Suprapubic skin (tissue), 4 donors: ENCODE data around the gene ISL2. TPM values are rescaled to one million over a fixed set of nuclear protein-coding genes. Genes with fewer than 3 reads are reported as not detected.

Experiments used
- DNase-seq, 2 donors: peaks; one replicate each; pipeline ENCODE4 v3.0.0-alpha.2; 2019; ENCODE audit warnings: low spot score in 2 of 2
- H3K27ac ChIP-seq: fragments of 200-600 bp; sonication (generic); one replicate; pipeline ENCODE4 v1.5.1; 2019
- H3K27me3 ChIP-seq: fragments of 200-600 bp; sonication (generic); one replicate; pipeline ENCODE4 v1.5.1; 2019
- H3K36me3 ChIP-seq: fragments of 200-600 bp; sonication (generic); one replicate; pipeline ENCODE4 v1.5.1; 2019
- H3K4me1 ChIP-seq: fragments of 200-600 bp; sonication (generic); one replicate; pipeline ENCODE4 v1.5.1; 2019
- H3K4me3 ChIP-seq: fragments of 200-600 bp; sonication (generic); one replicate; pipeline ENCODE4 v1.5.1; 2019; ENCODE audit warnings: mild to moderate bottlenecking
- H3K9me3 ChIP-seq: fragments of 200-600 bp; sonication (generic); one replicate; pipeline ENCODE4 v1.5.1; 2019
- EP300 ChIP-seq: sonication (generic); formaldehyde crosslinking; IDR thresholded peaks from one replicate; pipeline ENCODE4 v1.6.1; 2017; ENCODE audit warnings: antibody characterized with exemption
- POLR2A ChIP-seq, 2 donors: fragments of 450-650 bp; IDR thresholded peaks; one replicate each; pipeline ENCODE4 v1.6.1; 2017; ENCODE audit warnings: antibody characterized with exemption in 2 of 2, mild to moderate bottlenecking in 2 of 2, moderate library complexity in 2 of 2
- POLR2AphosphoS5 ChIP-seq, 3 donors: sonication (generic); formaldehyde crosslinking; IDR thresholded peaks; one replicate each; pipeline ENCODE4 v1.6.1; 2017; ENCODE audit warnings: antibody characterized with exemption in 3 of 3
- WGBS: methylation state at CpG from one replicate; pipeline ENCODE4 v1.1.5; 2018; 5-methylcytosine and 5-hydroxymethylcytosine counted together
- total RNA-seq, 4 donors: library from RNA; depleted of rRNA; stranded (reverse); fragments of >200 nt; gene quantifications; one replicate each; pipeline ENCODE4 v1.1.0, GENCODE V29; 2016
- TF ChIP-seq, protein P1 (sequence below), 2 donors: fragments of 200-600 bp in 1 of 2; fragments of 450-650 bp in 1 of 2; sonication (generic) in 1 of 2; IDR thresholded peaks; one replicate each; pipeline ENCODE4 v1.5.1; 2016 to 2019; ENCODE audit warnings: antibody characterized with exemption in 2 of 2, mild to moderate bottlenecking in 1 of 2, moderate library complexity in 1 of 2

The ISL2 gene
- total RNA-seq, 4 donors from 2014 or later = 0.76 TPM; not detected in 3

DNA sequence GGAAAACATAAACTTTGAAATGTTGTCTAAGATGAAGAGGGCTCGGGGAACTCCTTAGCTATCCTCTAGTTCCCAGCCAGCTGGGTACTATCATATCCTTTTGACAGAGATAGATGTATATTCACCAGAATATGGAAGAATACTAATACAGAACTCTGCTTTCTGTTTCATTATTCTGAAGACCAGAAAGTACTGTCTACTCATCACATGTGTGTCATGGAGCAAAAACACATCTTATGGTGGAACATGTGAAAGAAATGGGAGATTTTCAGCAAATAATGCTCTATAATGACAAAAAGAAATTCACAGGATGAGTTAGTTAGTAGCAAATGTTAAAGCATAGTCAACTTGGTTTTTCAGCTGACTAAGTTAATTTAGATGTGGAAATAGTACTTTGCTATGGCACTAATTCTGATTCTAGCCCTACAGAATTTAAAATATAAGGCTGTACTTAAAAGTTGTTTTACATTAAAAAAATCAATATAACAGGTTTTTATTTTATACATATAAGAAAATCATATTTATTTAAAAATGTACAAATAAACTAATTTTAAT lies 16.5 kb downstream of the ISL2 start:
- Histone ChIP-seq H3K4me3 (no peak overlapping the region), H3K36me3 (no peaks in the 10 kb centered on the region), H3K9me3 (no peaks in the 10 kb centered on the region), H3K4me1 (no peaks in the 10 kb centered on the region), H3K27ac (no peak overlapping the region), H3K27me3 (no peaks in the 10 kb centered on the region)
- TF ChIP-seq POLR2AphosphoS5 (IDR thresholded peaks at IDR 0.05) (no peak), EP300 (no peak), POLR2A (IDR thresholded peaks at IDR 0.05) (no peak)
- TF ChIP-seq, protein P1, sequence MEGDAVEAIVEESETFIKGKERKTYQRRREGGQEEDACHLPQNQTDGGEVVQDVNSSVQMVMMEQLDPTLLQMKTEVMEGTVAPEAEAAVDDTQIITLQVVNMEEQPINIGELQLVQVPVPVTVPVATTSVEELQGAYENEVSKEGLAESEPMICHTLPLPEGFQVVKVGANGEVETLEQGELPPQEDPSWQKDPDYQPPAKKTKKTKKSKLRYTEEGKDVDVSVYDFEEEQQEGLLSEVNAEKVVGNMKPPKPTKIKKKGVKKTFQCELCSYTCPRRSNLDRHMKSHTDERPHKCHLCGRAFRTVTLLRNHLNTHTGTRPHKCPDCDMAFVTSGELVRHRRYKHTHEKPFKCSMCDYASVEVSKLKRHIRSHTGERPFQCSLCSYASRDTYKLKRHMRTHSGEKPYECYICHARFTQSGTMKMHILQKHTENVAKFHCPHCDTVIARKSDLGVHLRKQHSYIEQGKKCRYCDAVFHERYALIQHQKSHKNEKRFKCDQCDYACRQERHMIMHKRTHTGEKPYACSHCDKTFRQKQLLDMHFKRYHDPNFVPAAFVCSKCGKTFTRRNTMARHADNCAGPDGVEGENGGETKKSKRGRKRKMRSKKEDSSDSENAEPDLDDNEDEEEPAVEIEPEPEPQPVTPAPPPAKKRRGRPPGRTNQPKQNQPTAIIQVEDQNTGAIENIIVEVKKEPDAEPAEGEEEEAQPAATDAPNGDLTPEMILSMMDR (IDR thresholded peaks at IDR 0.05) = no peak
- 94% methylated on average over 1 of the region's 1 CpG for WGBS
- DNase-seq = no peak

DNA sequence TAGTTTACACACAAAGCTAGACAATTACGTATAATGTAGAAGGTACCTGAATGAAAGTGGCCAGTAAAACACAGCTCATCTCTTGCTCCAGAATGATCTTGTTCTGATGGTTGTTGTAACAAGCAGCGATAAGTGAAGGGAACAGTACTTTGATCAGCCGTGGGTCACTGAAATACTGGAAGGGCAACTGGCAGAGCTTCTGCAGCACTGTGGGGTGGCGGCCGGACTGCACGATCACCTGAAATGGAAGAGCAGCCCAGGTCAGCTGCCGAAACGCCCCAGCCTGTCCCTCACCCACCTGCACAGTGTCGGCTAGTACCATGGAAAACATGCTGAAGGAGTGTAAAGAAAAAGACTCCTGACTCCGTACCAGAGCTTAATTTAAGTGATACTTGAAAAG lies 17.3 kb downstream of the ISL2 start:
- Histone ChIP-seq H3K36me3 (no peaks in the 10 kb centered on the region), H3K27me3 (no peaks in the 10 kb centered on the region), H3K4me3 (no peak overlapping the region), H3K4me1 (no peaks in the 10 kb centered on the region), H3K27ac (no peak overlapping the region), H3K9me3 (no peaks in the 10 kb centered on the region)
- DNase-seq = no peak
- 91% methylated on average over 10 of the region's 10 CpGs for WGBS
- TF ChIP-seq, protein P1 (IDR thresholded peaks at IDR 0.05) = no peak
- TF ChIP-seq POLR2A (IDR thresholded peaks at IDR 0.05) = no peak
- no peak for TF ChIP-seq POLR2AphosphoS5 (IDR thresholded peaks at IDR 0.05)

DNA sequence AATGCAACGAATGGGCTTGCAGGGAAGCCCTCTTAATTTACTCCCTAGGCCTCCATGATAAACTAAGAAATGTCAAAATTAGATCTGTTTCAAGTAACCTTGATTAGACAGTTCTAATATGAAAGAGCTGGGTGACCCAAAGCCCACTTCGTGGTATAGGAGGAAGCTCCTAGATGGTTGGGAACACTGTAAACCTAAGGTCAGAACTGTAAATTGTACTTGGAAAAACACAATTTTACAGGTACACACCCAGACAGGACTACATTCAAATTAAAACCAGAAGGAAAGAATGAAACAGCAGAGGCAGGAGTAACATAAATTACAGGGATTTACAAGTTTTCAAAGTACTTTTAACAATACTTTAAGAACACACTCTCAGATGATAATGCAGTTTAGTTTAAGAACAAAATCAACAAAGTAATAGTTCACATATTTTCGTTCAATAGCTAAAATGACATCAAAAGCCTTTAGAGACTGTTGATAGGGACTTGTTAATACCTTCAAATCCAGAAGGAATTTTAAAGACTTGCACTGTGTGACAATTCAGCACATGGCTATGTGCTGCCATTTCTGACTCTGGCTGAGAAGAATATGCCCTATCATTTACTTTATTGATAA lies 18.4 kb downstream of the ISL2 start:
- Histone ChIP-seq H3K4me3 (no peak overlapping the region), H3K9me3 (no peaks in the 10 kb centered on the region), H3K36me3 (no peaks in the 10 kb centered on the region), H3K4me1 (no peaks in the 10 kb centered on the region), H3K27ac (no peak overlapping the region), H3K27me3 (no peaks in the 10 kb centered on the region)
- no peak for DNase-seq
- 87% methylated on average over 3 of the region's 3 CpGs for WGBS
- TF ChIP-seq POLR2A (IDR thresholded peaks at IDR 0.05) = no peak
- no peak for TF ChIP-seq EP300
- no peak for TF ChIP-seq POLR2AphosphoS5 (IDR thresholded peaks at IDR 0.05)
- TF ChIP-seq, protein P1 (IDR thresholded peaks at IDR 0.05) = no peak

DNA sequence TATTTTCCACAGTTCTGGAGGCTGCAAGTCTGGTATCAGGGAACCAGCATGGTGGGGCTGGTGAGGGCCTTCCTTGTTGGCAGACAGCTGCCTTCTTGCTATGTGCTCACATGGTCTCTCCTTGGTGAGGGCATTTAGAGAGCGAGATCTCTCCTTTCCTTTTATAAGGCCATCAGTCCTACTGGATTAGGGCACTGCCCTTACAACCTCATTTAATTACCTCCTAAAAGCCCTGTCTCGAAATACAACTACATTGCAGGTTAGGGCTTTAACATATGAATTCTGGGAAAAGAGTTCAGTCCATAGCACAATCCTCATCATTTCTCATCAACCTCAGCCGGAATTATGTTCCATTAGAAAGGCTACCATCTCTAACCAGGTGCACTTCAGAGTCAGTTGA lies 21.9 kb downstream of the ISL2 start:
- TF ChIP-seq, protein P1 (IDR thresholded peaks at IDR 0.05) = no peak
- TF ChIP-seq POLR2A (IDR thresholded peaks at IDR 0.05) = no peak
- TF ChIP-seq EP300 = no peak
- TF ChIP-seq POLR2AphosphoS5 (IDR thresholded peaks at IDR 0.05) = no peak
- no peak for DNase-seq
- H3K27me3 ChIP-seq = no peaks in the 10 kb centered on the region
- 96% methylated on average over 3 of the region's 3 CpGs for WGBS
- no peaks in the 10 kb centered on the region for H3K36me3 ChIP-seq
- no peaks in the 10 kb centered on the region for H3K4me1 ChIP-seq
- H3K4me3 ChIP-seq = no peak overlapping the region
- no peaks in the 10 kb centered on the region for H3K9me3 ChIP-seq
- H3K27ac ChIP-seq = no peak overlapping the region

DNA sequence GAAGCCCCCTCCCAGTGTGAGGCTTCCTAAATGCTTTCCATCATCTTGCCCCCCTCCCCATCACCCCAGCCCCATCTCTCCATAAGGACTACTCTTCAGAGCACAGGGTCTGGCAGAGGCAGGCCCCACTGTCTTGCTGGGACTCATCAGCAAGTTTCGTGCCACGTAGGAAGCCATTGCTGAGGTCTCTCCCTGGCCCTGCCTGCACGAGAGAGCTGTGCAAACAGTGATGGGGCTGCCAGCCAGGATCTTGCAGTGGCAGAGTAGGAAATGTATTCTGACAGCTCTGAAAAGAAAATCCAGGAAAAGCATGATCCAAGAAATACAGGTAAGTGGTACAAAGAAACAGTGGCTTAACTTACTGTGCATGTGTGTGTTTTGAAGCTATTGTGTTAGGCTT lies 22.6 kb downstream of the ISL2 start:
- no peaks in the 10 kb centered on the region for H3K4me1 ChIP-seq
- no peaks in the 10 kb centered on the region for H3K27me3 ChIP-seq
- H3K4me3 ChIP-seq = no peak overlapping the region
- no peak for DNase-seq
- H3K36me3 ChIP-seq = no peaks in the 10 kb centered on the region
- H3K27ac ChIP-seq = no peak overlapping the region
- no peak for TF ChIP-seq POLR2A (IDR thresholded peaks at IDR 0.05)
- no peak for TF ChIP-seq POLR2AphosphoS5 (IDR thresholded peaks at IDR 0.05)
- TF ChIP-seq, protein P1 (IDR thresholded peaks at IDR 0.05) = no peak
- no peak for TF ChIP-seq EP300
- WGBS = 96% methylated on average over 3 of the region's 3 CpGs
- H3K9me3 ChIP-seq = no peaks in the 10 kb centered on the region
